ENCODE data around the gene ST3GAL3.

GRCh38 chr1:43699281-43699680, 8.1 kb upstream of the ST3GAL3 start:
- TF ChIP-seq CTCF (conservative IDR thresholded peaks at IDR 0.05) (no peak), ZFX (IDR thresholded peaks at IDR 0.05) (no peak)

Data from C4-2B (cell line).